Measurements from ENCODE around the gene LONP1. TPM values are rescaled to one million over a fixed set of nuclear protein-coding genes. Genes with fewer than 3 reads are reported as not detected.

The LONP1 gene
- polyA plus RNA-seq, 1 of the 3 experiments (the other 2 are of a cell fraction): 111 TPM

- TF ChIP-seq CTCF (IDR thresholded peaks at IDR 0.05) (peak; percentile 22; the same call in 1 of the 2 replicates), FOXM1 (IDR thresholded peaks at IDR 0.05; ENCODE audit: low read depth) (no peak), SMC3 (IDR thresholded peaks at IDR 0.05; ENCODE audit: low read depth, low read length) (no peak), USF2 (IDR thresholded peaks at IDR 0.05; ENCODE audit: borderline replicate concordance, low read depth, low read length) (no peak)
- TF ChIP-seq, protein P1, sequence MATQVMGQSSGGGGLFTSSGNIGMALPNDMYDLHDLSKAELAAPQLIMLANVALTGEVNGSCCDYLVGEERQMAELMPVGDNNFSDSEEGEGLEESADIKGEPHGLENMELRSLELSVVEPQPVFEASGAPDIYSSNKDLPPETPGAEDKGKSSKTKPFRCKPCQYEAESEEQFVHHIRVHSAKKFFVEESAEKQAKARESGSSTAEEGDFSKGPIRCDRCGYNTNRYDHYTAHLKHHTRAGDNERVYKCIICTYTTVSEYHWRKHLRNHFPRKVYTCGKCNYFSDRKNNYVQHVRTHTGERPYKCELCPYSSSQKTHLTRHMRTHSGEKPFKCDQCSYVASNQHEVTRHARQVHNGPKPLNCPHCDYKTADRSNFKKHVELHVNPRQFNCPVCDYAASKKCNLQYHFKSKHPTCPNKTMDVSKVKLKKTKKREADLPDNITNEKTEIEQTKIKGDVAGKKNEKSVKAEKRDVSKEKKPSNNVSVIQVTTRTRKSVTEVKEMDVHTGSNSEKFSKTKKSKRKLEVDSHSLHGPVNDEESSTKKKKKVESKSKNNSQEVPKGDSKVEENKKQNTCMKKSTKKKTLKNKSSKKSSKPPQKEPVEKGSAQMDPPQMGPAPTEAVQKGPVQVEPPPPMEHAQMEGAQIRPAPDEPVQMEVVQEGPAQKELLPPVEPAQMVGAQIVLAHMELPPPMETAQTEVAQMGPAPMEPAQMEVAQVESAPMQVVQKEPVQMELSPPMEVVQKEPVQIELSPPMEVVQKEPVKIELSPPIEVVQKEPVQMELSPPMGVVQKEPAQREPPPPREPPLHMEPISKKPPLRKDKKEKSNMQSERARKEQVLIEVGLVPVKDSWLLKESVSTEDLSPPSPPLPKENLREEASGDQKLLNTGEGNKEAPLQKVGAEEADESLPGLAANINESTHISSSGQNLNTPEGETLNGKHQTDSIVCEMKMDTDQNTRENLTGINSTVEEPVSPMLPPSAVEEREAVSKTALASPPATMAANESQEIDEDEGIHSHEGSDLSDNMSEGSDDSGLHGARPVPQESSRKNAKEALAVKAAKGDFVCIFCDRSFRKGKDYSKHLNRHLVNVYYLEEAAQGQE (IDR thresholded peaks at IDR 0.05; ENCODE audit: low read depth, low read length): no peak
- Histone ChIP-seq H4K20me1 (ENCODE audit: insufficient read depth) (no peaks in the 10 kb centered on the region), H3K9ac (no peak overlapping the region), H3K4me3 (ENCODE audit: low read depth in 2 of 2, low read length in 1 of 2) (no peak overlapping the region), H3K36me3 (replicated peaks in 1 of 2; ENCODE audit: control insufficient read depth in 1 of 2, insufficient read depth in 2 of 2, low read length in 1 of 2) (peaks cover 43 to 75% of the 10 kb centered on the region in 2 experiments), H2AFZ (ENCODE audit: low read depth) (no peak overlapping the region), H3K4me1 (ENCODE audit: control insufficient read depth in 1 of 2, insufficient read depth in 2 of 2, low read depth in 1 of 2, low read length in 1 of 2) (no peaks in the 10 kb centered on the region), H3K9me3 (no peaks in the 10 kb centered on the region), H3K4me2 (no peak overlapping the region), H3K27me3 (ENCODE audit: insufficient read depth) (no peaks in the 10 kb centered on the region), H3F3A (replicated peaks; ENCODE audit: insufficient read depth) (no peaks in the 10 kb centered on the region), H3K27ac (ENCODE audit: low read depth in 2 of 2, low read length in 1 of 2) (no peak overlapping the region), H3K9me2 (no peaks in the 10 kb centered on the region), H3K79me2 (ENCODE audit: insufficient read depth) (no peaks in the 10 kb centered on the region)
- ChIA-PET POLR2A (no interaction called here), CTCF (interaction anchor here (0.9 to 1.7 kb wide), 2 partner anchors 11 to 20 kb away, joined by 3 to 4 read pairs; no protein-coding TSS in a partner anchor)
- DNase-seq: no peak
- 86% methylated on average over 10 of the region's 10 CpGs for WGBS (ENCODE audit: low lambda C conversion rate)
Measured at GRCh38 chr19:5665781-5666513, 54.0 kb downstream of the LONP1 start.

DNA sequence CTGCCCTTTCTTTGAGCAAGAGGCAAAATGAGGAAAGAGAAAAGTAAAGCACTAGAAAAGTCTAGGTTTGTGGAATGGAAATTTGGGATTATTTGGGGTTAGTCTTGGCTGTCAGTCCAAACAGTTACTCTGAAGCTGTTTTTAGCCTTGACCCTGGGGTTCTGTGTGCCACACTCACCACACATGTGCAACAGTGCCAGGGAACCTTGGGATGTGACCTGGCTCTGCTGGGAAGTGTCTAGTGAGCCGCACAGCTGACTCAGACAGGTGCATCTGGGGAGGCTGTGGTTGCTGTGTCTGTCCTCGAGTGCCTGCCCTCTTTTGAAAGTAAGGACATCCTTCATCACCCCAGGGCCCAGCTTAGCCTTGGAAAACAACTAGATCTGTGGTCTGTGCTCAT is 55.4 kb downstream of the LONP1 start:
- H3K27me3 ChIP-seq (ENCODE audit: insufficient read depth): no peaks in the 10 kb centered on the region
- H3F3A ChIP-seq (replicated peaks; ENCODE audit: insufficient read depth): no peaks in the 10 kb centered on the region
- CTCF ChIA-PET: no interaction called here
- POLR2A ChIA-PET: no interaction called here
- H3K9me3 ChIP-seq: no peaks in the 10 kb centered on the region
- H3K27ac ChIP-seq (ENCODE audit: low read depth in 2 of 2, low read length in 1 of 2): no peak overlapping the region
- H3K79me2 ChIP-seq (ENCODE audit: insufficient read depth): no peaks in the 10 kb centered on the region
- no peak overlapping the region for H3K4me3 ChIP-seq (ENCODE audit: low read depth in 2 of 2, low read length in 1 of 2)
- no peaks in the 10 kb centered on the region for H4K20me1 ChIP-seq (ENCODE audit: insufficient read depth)
- no peaks in the 10 kb centered on the region for H3K4me1 ChIP-seq (ENCODE audit: control insufficient read depth in 1 of 2, insufficient read depth in 2 of 2, low read depth in 1 of 2, low read length in 1 of 2)
- peaks cover 51 to 78% of the 10 kb centered on the region in 2 experiments for H3K36me3 ChIP-seq (replicated peaks in 1 of 2; ENCODE audit: control insufficient read depth in 1 of 2, insufficient read depth in 2 of 2, low read length in 1 of 2)
- no peak for DNase-seq
- no peak overlapping the region for H3K9ac ChIP-seq
- H3K4me2 ChIP-seq: no peak overlapping the region
- H3K9me2 ChIP-seq: no peaks in the 10 kb centered on the region
- no CpG with 5 or more reads among the region's 2 CpGs for WGBS (ENCODE audit: low lambda C conversion rate)
- no peak overlapping the region for H2AFZ ChIP-seq (ENCODE audit: low read depth)
- TF ChIP-seq, protein P2, sequence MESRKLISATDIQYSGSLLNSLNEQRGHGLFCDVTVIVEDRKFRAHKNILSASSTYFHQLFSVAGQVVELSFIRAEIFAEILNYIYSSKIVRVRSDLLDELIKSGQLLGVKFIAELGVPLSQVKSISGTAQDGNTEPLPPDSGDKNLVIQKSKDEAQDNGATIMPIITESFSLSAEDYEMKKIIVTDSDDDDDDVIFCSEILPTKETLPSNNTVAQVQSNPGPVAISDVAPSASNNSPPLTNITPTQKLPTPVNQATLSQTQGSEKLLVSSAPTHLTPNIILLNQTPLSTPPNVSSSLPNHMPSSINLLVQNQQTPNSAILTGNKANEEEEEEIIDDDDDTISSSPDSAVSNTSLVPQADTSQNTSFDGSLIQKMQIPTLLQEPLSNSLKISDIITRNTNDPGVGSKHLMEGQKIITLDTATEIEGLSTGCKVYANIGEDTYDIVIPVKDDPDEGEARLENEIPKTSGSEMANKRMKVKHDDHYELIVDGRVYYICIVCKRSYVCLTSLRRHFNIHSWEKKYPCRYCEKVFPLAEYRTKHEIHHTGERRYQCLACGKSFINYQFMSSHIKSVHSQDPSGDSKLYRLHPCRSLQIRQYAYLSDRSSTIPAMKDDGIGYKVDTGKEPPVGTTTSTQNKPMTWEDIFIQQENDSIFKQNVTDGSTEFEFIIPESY (IDR thresholded peaks at IDR 0.05; ENCODE audit: borderline replicate concordance, low read depth): no peak
- no peak for TF ChIP-seq IRF3 (IDR thresholded peaks at IDR 0.05; ENCODE audit: low read depth, low read length)
- TF ChIP-seq FOSL2 (IDR thresholded peaks at IDR 0.05; ENCODE audit: borderline replicate concordance, low read depth): no peak
- no peak for TF ChIP-seq RAD21 (IDR thresholded peaks at IDR 0.05; ENCODE audit: low read length)
- TF ChIP-seq POLR2AphosphoS5 (IDR thresholded peaks at IDR 0.05; ENCODE audit: low read depth, low read length): no peak
- TF ChIP-seq RCOR1 (IDR thresholded peaks at IDR 0.05; ENCODE audit: low read length): no peak
- TF ChIP-seq SMC3 (IDR thresholded peaks at IDR 0.05; ENCODE audit: low read depth, low read length): no peak
- no peak for TF ChIP-seq EP300 (IDR thresholded peaks at IDR 0.05; ENCODE audit: borderline replicate concordance in 1 of 2, low read depth in 1 of 2, low read length in 1 of 2)
- no peak for TF ChIP-seq JUND (IDR thresholded peaks at IDR 0.05)
- TF ChIP-seq MXI1 (IDR thresholded peaks at IDR 0.05; ENCODE audit: low read depth, low read length): no peak
- no peak for TF ChIP-seq FOXM1 (IDR thresholded peaks at IDR 0.05; ENCODE audit: low read depth)
- no peak for TF ChIP-seq YY1 (IDR thresholded peaks at IDR 0.05; ENCODE audit: low read depth)
- TF ChIP-seq FOXJ3 (CRISPR knock-in tag; IDR thresholded peaks at IDR 0.05): no peak
- TF ChIP-seq SIN3A (IDR thresholded peaks at IDR 0.05; ENCODE audit: borderline replicate concordance, low read depth, low read length): no peak
